PC-9 (cell line): ENCODE data around the gene TERB1. TPM values are rescaled to one million over a fixed set of nuclear protein-coding genes. Genes with fewer than 3 reads are reported as not detected.

Experiments
- BruUV-seq: library from RNA; stranded (reverse); fragments of 400-500 nt; replicated peaks from 2 replicates; lab custom pipeline; 2021; lab: Mats Ljungman, UMichigan
- CTCF ChIA-PET: fragments of 300-600 bp; sonication (Branson Sonifier 250); formaldehyde crosslinking; loops from one replicate; lab custom pipeline; 2022; ENCODE audit warnings: antibody characterized with exemption; lab: Charles Lee
- POLR2A ChIA-PET: fragments of 300-600 bp; sonication (Branson Sonifier 250); formaldehyde crosslinking; loops from one replicate; lab custom pipeline; 2022; ENCODE audit warnings: antibody characterized with exemption; ENCODE audit not compliant: unreplicated experiment; lab: Charles Lee
- DNase-seq, 2 experiments: peaks; one replicate each; pipeline versions ENCODE4 v3.0.0 to v3.0.0-alpha.2; 2015 to 2022; ENCODE audit warnings: mixed read lengths in 1 of 2
- H2AFZ ChIP-seq: fragments of 200-600 bp; sonication (generic); 2 replicates; pipeline ENCODE4 v1.8.1; 2017; ENCODE audit warnings: antibody characterized with exemption
- H3F3A ChIP-seq: fragments of 200-600 bp; sonication (generic); 2 replicates; pipeline ENCODE4 v1.8.1; 2017; ENCODE audit warnings: antibody characterized with exemption, mild to moderate bottlenecking, low read depth; ENCODE audit not compliant: insufficient read depth
- H3K27ac ChIP-seq: fragments of 200-600 bp; sonication (generic); 2 replicates; pipeline ENCODE4 v1.6.1; 2016; ENCODE audit warnings: mixed run types
- H3K27me3 ChIP-seq: fragments of 200-600 bp; sonication (generic); 2 replicates; pipeline ENCODE4 v1.6.1; 2016; ENCODE audit warnings: low read depth, mixed run types; ENCODE audit not compliant: insufficient read depth
- H3K36me3 ChIP-seq: fragments of 200-600 bp; sonication (generic); 2 replicates; pipeline ENCODE4 v1.6.1; 2016; ENCODE audit warnings: low read depth, mixed run types
- H3K4me1 ChIP-seq: fragments of 200-600 bp; sonication (generic); replicated peaks from 2 replicates; pipeline ENCODE4 v1.6.1; 2016; ENCODE audit warnings: mixed run types; ENCODE audit not compliant: insufficient read depth
- H3K4me2 ChIP-seq: fragments of 200-600 bp; sonication (generic); 2 replicates; pipeline ENCODE4 v1.6.1; 2017; ENCODE audit warnings: mixed run types
- H3K4me3 ChIP-seq: fragments of 200-600 bp; sonication (generic); 2 replicates; pipeline ENCODE4 v1.6.1; 2016; ENCODE audit warnings: mixed run types
- H3K79me2 ChIP-seq: fragments of 200-600 bp; sonication (generic); 2 replicates; pipeline ENCODE4 v1.6.1; 2017; ENCODE audit warnings: low read depth, mixed run types
- H3K9me2 ChIP-seq: fragments of 200-600 bp; sonication (generic); 2 replicates; pipeline ENCODE4 v1.8.1; 2017; ENCODE audit warnings: mild to moderate bottlenecking; ENCODE audit not compliant: insufficient read depth
- H3K9me3 ChIP-seq: fragments of 200-600 bp; sonication (generic); 2 replicates; pipeline ENCODE4 v1.8.1; 2016; ENCODE audit warnings: low read depth; ENCODE audit not compliant: insufficient read depth
- H4K20me1 ChIP-seq: fragments of 200-600 bp; sonication (generic); 2 replicates; pipeline ENCODE4 v1.8.1; 2017; ENCODE audit not compliant: insufficient read depth
- EZH2 ChIP-seq: fragments of 200-600 bp; sonication (generic); IDR thresholded peaks from 2 replicates; pipeline ENCODE4 v1.8.0; 2017; ENCODE audit warnings: antibody characterized with exemption, low read depth
- intact Hi-C: fragments of 100-400 bp; cut with micrococcal nuclease; formaldehyde crosslinking; loops from one replicate; pipeline ENCODE4 v1.10.0; 2022; ENCODE audit not compliant: unreplicated experiment
- total RNA-seq: library from RNA; stranded (reverse); gene quantifications from 2 replicates; pipeline ENCODE4 v1.2.3, GENCODE V29; 2021
- TF ChIP-seq, protein P1 (sequence below): fragments of 200-600 bp; sonication (generic); conservative IDR thresholded peaks from 2 replicates; pipeline ENCODE4 v1.6.1; 2017; ENCODE audit warnings: mixed run types, antibody characterized with exemption, mild to moderate bottlenecking, moderate library complexity

Gene TERB1
- total RNA-seq, 1 experiment from 2014 or later, result not detected

- H3K79me2 ChIP-seq, result peaks cover 27% of the 10 kb centered on the region
- no peak overlapping the region for H3K4me2 ChIP-seq
- H4K20me1 ChIP-seq, result peaks cover 25% of the 10 kb centered on the region
- no peaks in the 10 kb centered on the region for H3K27me3 ChIP-seq
- CTCF ChIA-PET, result interaction anchor here (0.7 kb wide), 1 partner anchor 12 kb away, joined by 3 read pairs; no protein-coding TSS in a partner anchor
- H3K9me2 ChIP-seq, result no peaks in the 10 kb centered on the region
- H3K4me1 ChIP-seq, result peaks cover 36% of the 10 kb centered on the region
- POLR2A ChIA-PET, result no interaction called here
- no peak for DNase-seq
- TF ChIP-seq, protein P1, sequence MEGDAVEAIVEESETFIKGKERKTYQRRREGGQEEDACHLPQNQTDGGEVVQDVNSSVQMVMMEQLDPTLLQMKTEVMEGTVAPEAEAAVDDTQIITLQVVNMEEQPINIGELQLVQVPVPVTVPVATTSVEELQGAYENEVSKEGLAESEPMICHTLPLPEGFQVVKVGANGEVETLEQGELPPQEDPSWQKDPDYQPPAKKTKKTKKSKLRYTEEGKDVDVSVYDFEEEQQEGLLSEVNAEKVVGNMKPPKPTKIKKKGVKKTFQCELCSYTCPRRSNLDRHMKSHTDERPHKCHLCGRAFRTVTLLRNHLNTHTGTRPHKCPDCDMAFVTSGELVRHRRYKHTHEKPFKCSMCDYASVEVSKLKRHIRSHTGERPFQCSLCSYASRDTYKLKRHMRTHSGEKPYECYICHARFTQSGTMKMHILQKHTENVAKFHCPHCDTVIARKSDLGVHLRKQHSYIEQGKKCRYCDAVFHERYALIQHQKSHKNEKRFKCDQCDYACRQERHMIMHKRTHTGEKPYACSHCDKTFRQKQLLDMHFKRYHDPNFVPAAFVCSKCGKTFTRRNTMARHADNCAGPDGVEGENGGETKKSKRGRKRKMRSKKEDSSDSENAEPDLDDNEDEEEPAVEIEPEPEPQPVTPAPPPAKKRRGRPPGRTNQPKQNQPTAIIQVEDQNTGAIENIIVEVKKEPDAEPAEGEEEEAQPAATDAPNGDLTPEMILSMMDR, result peak; percentile 76
- TF ChIP-seq EZH2, result no peak
- no peak overlapping the region for H3K27ac ChIP-seq
- peaks cover 21% of the 10 kb centered on the region for H3K36me3 ChIP-seq
- BruUV-seq, result no TSS peak
- H3F3A ChIP-seq, result peaks cover 31% of the 10 kb centered on the region
- no peak overlapping the region for H2AFZ ChIP-seq
- intact Hi-C loops, result loop anchor here (5.0 kb wide), 2 partner anchors 132 to 133 kb away; no protein-coding TSS in a partner anchor
- no peaks in the 10 kb centered on the region for H3K9me3 ChIP-seq
- no peak overlapping the region for H3K4me3 ChIP-seq
Measured at GRCh38 chr16:66740010-66740409, 61.4 kb downstream of the TERB1 start.

- H3K4me1 ChIP-seq, result peaks cover 20% of the 10 kb centered on the region
- H3K27ac ChIP-seq, result 0 out of 2 replicates have a peak overlapping the region, but pooled peaks have one; percentile 7
- H2AFZ ChIP-seq, result no peak overlapping the region
- H3K36me3 ChIP-seq, result peaks cover 40% of the 10 kb centered on the region
- DNase-seq, result peak; percentile 54 to 55
- H3K79me2 ChIP-seq, result peaks cover 23% of the 10 kb centered on the region
- H3K4me3 ChIP-seq, result no peak overlapping the region
- no peaks in the 10 kb centered on the region for H3K9me2 ChIP-seq
- ChIA-PET POLR2A (no interaction called here), CTCF (no interaction called here)
- intact Hi-C loops, result no loop called here
- H3K27me3 ChIP-seq, result no peaks in the 10 kb centered on the region
- no TSS peak for BruUV-seq
- 0 out of 2 replicates have a peak overlapping the region, but pooled peaks have one; percentile 7 for H3K4me2 ChIP-seq
- peaks cover 15% of the 10 kb centered on the region for H4K20me1 ChIP-seq
- TF ChIP-seq, protein P1, result no peak
- no peak for TF ChIP-seq EZH2
- no peaks in the 10 kb centered on the region for H3K9me3 ChIP-seq
- H3F3A ChIP-seq, result 0 out of 2 replicates have a peak, but pooled peaks cover 14% of the 10 kb centered on the region
Measured at GRCh38 chr16:66735891-66736290, 65.5 kb downstream of the TERB1 start.

DNA sequence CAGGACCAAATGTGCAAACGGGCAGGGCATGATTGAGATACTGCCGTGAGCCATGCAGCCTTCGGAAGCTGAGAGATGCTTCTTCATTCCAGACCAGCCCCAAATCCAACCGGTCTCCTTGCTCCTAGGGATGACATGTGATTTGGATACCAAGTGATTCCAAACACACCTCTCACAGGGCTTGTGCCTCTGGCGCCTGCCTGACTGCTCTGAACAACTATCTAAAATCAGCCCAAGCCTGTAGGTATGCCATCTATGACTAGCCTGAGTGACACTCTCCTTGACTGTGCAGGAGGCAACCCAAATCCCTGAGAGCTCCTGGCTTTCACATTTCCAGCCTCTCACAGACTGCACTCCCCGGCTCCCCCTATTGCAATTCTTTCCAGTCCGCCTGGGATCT is 70.3 kb downstream of the TERB1 start:
- Histone ChIP-seq H4K20me1 (peaks cover 10% of the 10 kb centered on the region), H3K4me3 (no peak overlapping the region), H2AFZ (no peak overlapping the region), H3K4me1 (peaks cover 6% of the 10 kb centered on the region), H3K27me3 (no peaks in the 10 kb centered on the region), H3K9me3 (no peaks in the 10 kb centered on the region), H3K79me2 (no peaks in the 10 kb centered on the region), H3K27ac (no peak overlapping the region), H3K9me2 (no peaks in the 10 kb centered on the region), H3K36me3 (peaks cover 46% of the 10 kb centered on the region), H3K4me2 (no peak overlapping the region), H3F3A (peaks cover 22% of the 10 kb centered on the region; the same call in 1 of the 2 replicates)
- BruUV-seq, result no TSS peak
- ChIA-PET CTCF (interaction anchor here (1.1 kb wide), 1 partner anchor 136 kb away, joined by 8 read pairs; no protein-coding TSS in a partner anchor), POLR2A (no interaction called here)
- no peak for TF ChIP-seq EZH2
- TF ChIP-seq, protein P1, result no peak
- intact Hi-C loops, result no loop called here
- no peak for DNase-seq
